GM06990 (cell line): Measurements from ENCODE around the gene HNRNPF.

Experiments
- DNase-seq: peaks from one replicate; pipeline ENCODE4 v3.0.0-alpha.2; 2011; ENCODE audit not compliant: insufficient read length; ENCODE audit errors: extremely low read depth
- H3K27me3 ChIP-seq: replicated peaks from 2 replicates; pipeline ENCODE4 v1.6.0; 2011; ENCODE audit warnings: low read length; ENCODE audit not compliant: control insufficient read depth, insufficient read depth
- H3K36me3 ChIP-seq: 2 replicates; pipeline ENCODE4 v1.5.1; 2011; ENCODE audit warnings: low read length; ENCODE audit not compliant: control insufficient read depth, insufficient read depth
- H3K4me3 ChIP-seq: replicated peaks from 2 replicates; pipeline ENCODE4 v1.5.1; 2011; ENCODE audit warnings: low read depth, mild to moderate bottlenecking, control low read depth, low read length
- CTCF ChIP-seq: IDR thresholded peaks from 2 replicates; pipeline ENCODE4 v1.5.1; 2011; ENCODE audit warnings: low read length, control low read depth, mild to moderate bottlenecking, inconsistent platforms; ENCODE audit not compliant: insufficient read depth, poor library complexity, severe bottlenecking

HNRNPF gene

GRCh38 chr10:43351301-43351700 is 57.7 kb downstream of the HNRNPF start:
- Histone ChIP-seq H3K4me3 (no peak overlapping the region), H3K27me3 (no peaks in the 10 kb centered on the region; the same call in 1 of the 2 replicates), H3K36me3 (no peaks in the 10 kb centered on the region)
- TF ChIP-seq CTCF: no peak
- no peak for DNase-seq

- Histone ChIP-seq H3K4me3 (no peak overlapping the region), H3K27me3 (no peaks in the 10 kb centered on the region; the same call in 1 of the 2 replicates), H3K36me3 (no peaks in the 10 kb centered on the region)
- DNase-seq: no peak
- TF ChIP-seq CTCF: no peak
Observed at GRCh38 chr10:43350686-43351085, 58.3 kb downstream of the HNRNPF start.

GRCh38 chr10:43350156-43350555 is 58.8 kb downstream of the HNRNPF start:
- Histone ChIP-seq H3K27me3 (no peaks in the 10 kb centered on the region; the same call in 1 of the 2 replicates), H3K36me3 (no peaks in the 10 kb centered on the region), H3K4me3 (no peak overlapping the region)
- no peak for TF ChIP-seq CTCF
- no peak for DNase-seq

- H3K36me3 ChIP-seq: no peaks in the 10 kb centered on the region
- peak; percentile 59 for DNase-seq
- H3K27me3 ChIP-seq: no peaks in the 10 kb centered on the region; the same call in 1 of the 2 replicates
- peak; percentile 97 for TF ChIP-seq CTCF
- no peak overlapping the region for H3K4me3 ChIP-seq
Observed at GRCh38 chr10:43348511-43349312, 60.3 kb downstream of the HNRNPF start.

- Histone ChIP-seq H3K36me3 (no peaks in the 10 kb centered on the region), H3K27me3 (no peaks in the 10 kb centered on the region; the same call in 1 of the 2 replicates), H3K4me3 (no peak overlapping the region)
- DNase-seq: no peak
- TF ChIP-seq CTCF: no peak
Observed at GRCh38 chr10:43347997-43348396, 61.0 kb downstream of the HNRNPF start.
